ENCODE measurements around the gene EML4. TPM values are rescaled to one million over a fixed set of nuclear protein-coding genes. Genes with fewer than 3 reads are reported as not detected.

Gene EML4
- total and polyA plus RNA-seq, 9 of the 15 experiments (the other 6 are each of a cell fraction or from before 2014, with no cell fraction given): 14.7 to 48.3 (median 36.5) TPM

DNA sequence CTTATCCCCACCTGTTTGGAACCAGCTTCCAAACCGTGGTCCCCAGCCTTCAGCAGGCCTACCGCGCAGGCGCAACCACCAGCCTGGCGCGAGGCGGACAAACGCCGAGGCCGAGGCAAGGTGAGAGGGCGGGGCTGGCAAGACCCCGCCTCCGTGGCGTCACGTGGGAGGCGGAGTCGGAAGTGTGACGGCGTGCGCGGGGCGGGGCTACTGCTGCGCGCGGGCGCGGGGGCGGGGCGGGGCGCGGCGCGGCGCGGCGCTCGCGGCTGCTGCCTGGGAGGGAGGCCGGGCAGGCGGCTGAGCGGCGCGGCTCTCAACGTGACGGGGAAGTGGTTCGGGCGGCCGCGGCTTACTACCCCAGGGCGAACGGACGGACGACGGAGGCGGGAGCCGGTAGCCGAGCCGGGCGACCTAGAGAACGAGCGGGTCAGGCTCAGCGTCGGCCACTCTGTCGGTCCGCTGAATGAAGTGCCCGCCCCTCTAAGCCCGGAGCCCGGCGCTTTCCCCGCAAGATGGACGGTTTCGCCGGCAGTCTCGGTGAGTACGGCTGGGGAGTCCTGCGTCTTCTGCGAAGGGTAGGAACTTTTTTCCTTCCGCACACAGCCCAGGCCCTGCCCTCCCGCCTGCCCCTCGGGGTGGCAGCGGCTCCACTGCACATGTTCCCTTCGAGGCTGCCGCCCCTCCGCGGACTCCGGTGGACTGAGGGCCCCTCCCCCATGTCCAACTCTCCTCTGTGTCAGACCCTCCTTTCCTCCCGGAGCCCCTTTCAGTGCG is at the start of gene EML4 (continued):
- TF ChIP-seq IRF1 (CRISPR knock-in tag; IDR thresholded peaks at IDR 0.05; ENCODE audit: borderline replicate concordance) (no peak), NR3C1 (CRISPR knock-in tag; IDR thresholded peaks at IDR 0.05) (0 out of 2 replicates have a peak, but pooled peaks have one; percentile 61), RBBP5 (IDR thresholded peaks at IDR 0.05; ENCODE audit: borderline replicate concordance, insufficient read depth, low read length, poor library complexity, severe bottlenecking) (peak; percentile 95), SIN3B (IDR thresholded peaks at IDR 0.05; ENCODE audit: low read depth) (0 out of 2 replicates have a peak, but pooled peaks have one; percentile 26), SP1 (CRISPR knock-in tag; IDR thresholded peaks at IDR 0.05) (peak; percentile 70), TOE1 (IDR thresholded peaks at IDR 0.05; ENCODE audit: borderline replicate concordance) (no peak), TOE1 (CRISPR knock-in tag; IDR thresholded peaks at IDR 0.05; ENCODE audit: borderline replicate concordance, low read depth) (no peak), HIVEP1 (CRISPR knock-in tag; IDR thresholded peaks at IDR 0.05) (no peak), KDM4B (IDR thresholded peaks at IDR 0.05; ENCODE audit: borderline replicate concordance in 2 of 2, low read depth in 1 of 2) (no peak), FOXK2 (conservative IDR thresholded peaks at IDR 0.05 in 1 of 2, IDR thresholded peaks at IDR 0.05 in 1 of 2; ENCODE audit: low read depth in 2 of 2) (no peak)
- TF ChIP-seq, protein P1, sequence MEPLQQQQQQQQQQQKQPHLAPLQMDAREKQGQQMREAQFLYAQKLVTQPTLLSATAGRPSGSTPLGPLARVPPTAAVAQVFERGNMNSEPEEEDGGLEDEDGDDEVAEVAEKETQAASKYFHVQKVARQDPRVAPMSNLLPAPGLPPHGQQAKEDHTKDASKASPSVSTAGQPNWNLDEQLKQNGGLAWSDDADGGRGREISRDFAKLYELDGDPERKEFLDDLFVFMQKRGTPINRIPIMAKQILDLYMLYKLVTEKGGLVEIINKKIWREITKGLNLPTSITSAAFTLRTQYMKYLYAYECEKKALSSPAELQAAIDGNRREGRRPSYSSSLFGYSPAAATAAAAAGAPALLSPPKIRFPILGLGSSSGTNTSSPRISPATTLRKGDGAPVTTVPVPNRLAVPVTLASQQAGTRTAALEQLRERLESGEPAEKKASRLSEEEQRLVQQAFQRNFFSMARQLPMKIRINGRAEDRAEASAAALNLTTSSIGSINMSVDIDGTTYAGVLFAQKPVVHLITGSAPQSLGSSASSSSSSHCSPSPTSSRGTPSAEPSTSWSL (CRISPR knock-in tag; IDR thresholded peaks at IDR 0.05; ENCODE audit: borderline replicate concordance): no peak; the same call in 1 of the 2 replicates
- TF ChIP-seq, protein P2, sequence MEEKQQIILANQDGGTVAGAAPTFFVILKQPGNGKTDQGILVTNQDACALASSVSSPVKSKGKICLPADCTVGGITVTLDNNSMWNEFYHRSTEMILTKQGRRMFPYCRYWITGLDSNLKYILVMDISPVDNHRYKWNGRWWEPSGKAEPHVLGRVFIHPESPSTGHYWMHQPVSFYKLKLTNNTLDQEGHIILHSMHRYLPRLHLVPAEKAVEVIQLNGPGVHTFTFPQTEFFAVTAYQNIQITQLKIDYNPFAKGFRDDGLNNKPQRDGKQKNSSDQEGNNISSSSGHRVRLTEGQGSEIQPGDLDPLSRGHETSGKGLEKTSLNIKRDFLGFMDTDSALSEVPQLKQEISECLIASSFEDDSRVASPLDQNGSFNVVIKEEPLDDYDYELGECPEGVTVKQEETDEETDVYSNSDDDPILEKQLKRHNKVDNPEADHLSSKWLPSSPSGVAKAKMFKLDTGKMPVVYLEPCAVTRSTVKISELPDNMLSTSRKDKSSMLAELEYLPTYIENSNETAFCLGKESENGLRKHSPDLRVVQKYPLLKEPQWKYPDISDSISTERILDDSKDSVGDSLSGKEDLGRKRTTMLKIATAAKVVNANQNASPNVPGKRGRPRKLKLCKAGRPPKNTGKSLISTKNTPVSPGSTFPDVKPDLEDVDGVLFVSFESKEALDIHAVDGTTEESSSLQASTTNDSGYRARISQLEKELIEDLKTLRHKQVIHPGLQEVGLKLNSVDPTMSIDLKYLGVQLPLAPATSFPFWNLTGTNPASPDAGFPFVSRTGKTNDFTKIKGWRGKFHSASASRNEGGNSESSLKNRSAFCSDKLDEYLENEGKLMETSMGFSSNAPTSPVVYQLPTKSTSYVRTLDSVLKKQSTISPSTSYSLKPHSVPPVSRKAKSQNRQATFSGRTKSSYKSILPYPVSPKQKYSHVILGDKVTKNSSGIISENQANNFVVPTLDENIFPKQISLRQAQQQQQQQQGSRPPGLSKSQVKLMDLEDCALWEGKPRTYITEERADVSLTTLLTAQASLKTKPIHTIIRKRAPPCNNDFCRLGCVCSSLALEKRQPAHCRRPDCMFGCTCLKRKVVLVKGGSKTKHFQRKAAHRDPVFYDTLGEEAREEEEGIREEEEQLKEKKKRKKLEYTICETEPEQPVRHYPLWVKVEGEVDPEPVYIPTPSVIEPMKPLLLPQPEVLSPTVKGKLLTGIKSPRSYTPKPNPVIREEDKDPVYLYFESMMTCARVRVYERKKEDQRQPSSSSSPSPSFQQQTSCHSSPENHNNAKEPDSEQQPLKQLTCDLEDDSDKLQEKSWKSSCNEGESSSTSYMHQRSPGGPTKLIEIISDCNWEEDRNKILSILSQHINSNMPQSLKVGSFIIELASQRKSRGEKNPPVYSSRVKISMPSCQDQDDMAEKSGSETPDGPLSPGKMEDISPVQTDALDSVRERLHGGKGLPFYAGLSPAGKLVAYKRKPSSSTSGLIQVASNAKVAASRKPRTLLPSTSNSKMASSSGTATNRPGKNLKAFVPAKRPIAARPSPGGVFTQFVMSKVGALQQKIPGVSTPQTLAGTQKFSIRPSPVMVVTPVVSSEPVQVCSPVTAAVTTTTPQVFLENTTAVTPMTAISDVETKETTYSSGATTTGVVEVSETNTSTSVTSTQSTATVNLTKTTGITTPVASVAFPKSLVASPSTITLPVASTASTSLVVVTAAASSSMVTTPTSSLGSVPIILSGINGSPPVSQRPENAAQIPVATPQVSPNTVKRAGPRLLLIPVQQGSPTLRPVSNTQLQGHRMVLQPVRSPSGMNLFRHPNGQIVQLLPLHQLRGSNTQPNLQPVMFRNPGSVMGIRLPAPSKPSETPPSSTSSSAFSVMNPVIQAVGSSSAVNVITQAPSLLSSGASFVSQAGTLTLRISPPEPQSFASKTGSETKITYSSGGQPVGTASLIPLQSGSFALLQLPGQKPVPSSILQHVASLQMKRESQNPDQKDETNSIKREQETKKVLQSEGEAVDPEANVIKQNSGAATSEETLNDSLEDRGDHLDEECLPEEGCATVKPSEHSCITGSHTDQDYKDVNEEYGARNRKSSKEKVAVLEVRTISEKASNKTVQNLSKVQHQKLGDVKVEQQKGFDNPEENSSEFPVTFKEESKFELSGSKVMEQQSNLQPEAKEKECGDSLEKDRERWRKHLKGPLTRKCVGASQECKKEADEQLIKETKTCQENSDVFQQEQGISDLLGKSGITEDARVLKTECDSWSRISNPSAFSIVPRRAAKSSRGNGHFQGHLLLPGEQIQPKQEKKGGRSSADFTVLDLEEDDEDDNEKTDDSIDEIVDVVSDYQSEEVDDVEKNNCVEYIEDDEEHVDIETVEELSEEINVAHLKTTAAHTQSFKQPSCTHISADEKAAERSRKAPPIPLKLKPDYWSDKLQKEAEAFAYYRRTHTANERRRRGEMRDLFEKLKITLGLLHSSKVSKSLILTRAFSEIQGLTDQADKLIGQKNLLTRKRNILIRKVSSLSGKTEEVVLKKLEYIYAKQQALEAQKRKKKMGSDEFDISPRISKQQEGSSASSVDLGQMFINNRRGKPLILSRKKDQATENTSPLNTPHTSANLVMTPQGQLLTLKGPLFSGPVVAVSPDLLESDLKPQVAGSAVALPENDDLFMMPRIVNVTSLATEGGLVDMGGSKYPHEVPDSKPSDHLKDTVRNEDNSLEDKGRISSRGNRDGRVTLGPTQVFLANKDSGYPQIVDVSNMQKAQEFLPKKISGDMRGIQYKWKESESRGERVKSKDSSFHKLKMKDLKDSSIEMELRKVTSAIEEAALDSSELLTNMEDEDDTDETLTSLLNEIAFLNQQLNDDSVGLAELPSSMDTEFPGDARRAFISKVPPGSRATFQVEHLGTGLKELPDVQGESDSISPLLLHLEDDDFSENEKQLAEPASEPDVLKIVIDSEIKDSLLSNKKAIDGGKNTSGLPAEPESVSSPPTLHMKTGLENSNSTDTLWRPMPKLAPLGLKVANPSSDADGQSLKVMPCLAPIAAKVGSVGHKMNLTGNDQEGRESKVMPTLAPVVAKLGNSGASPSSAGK (IDR thresholded peaks at IDR 0.05): peak; percentile 93
